Upper lobe of left lung (tissue), 4 donors: ENCODE measurements around the gene TTF2.

Experiments used
- EP300 ChIP-seq, 4 donors: sonication (generic); formaldehyde crosslinking; IDR thresholded peaks; one replicate each; pipeline ENCODE4 v1.5.1; 2017; ENCODE audit warnings: antibody characterized with exemption in 4 of 4, control low read depth in 2 of 4
- POLR2A ChIP-seq, 4 donors: fragments of 450-650 bp; IDR thresholded peaks; one replicate each; pipeline ENCODE4 v1.5.1; 2016 to 2017; ENCODE audit warnings: antibody characterized with exemption in 4 of 4, mild to moderate bottlenecking in 2 of 4
- POLR2AphosphoS5 ChIP-seq, 2 donors: sonication (generic); formaldehyde crosslinking; IDR thresholded peaks; one replicate each; pipeline ENCODE4 v1.5.1; 2017; ENCODE audit warnings: antibody characterized with exemption in 2 of 2
- TF ChIP-seq, protein P1 (sequence below), 6 experiments: fragments of 450-650 bp in 4 of 6; fragments of 200-600 bp in 2 of 6; sonication (generic) in 2 of 6; IDR thresholded peaks; one replicate each; pipeline ENCODE4 v1.5.1; 2016 to 2019; ENCODE audit warnings: antibody characterized with exemption in 6 of 6

GRCh38 chr1:117123274-117123673 lies 63.1 kb downstream of the TTF2 start:
- TF ChIP-seq POLR2A (IDR thresholded peaks at IDR 0.05) (no peak), EP300 (IDR thresholded peaks at IDR 0.05) (no peak), POLR2AphosphoS5 (IDR thresholded peaks at IDR 0.05) (no peak)
- TF ChIP-seq, protein P1, sequence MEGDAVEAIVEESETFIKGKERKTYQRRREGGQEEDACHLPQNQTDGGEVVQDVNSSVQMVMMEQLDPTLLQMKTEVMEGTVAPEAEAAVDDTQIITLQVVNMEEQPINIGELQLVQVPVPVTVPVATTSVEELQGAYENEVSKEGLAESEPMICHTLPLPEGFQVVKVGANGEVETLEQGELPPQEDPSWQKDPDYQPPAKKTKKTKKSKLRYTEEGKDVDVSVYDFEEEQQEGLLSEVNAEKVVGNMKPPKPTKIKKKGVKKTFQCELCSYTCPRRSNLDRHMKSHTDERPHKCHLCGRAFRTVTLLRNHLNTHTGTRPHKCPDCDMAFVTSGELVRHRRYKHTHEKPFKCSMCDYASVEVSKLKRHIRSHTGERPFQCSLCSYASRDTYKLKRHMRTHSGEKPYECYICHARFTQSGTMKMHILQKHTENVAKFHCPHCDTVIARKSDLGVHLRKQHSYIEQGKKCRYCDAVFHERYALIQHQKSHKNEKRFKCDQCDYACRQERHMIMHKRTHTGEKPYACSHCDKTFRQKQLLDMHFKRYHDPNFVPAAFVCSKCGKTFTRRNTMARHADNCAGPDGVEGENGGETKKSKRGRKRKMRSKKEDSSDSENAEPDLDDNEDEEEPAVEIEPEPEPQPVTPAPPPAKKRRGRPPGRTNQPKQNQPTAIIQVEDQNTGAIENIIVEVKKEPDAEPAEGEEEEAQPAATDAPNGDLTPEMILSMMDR (IDR thresholded peaks at IDR 0.05): no peak
